GM11168 (cell line): ENCODE results near the gene KLF13.

Experiments
- in situ Hi-C: fragments of 300-500 bp; cut with MboI; formaldehyde crosslinking; loops from one replicate; pipeline ENCODE4 v1.12.0; 2022; ENCODE audit warnings: low sequenced_read_pairs; ENCODE audit not compliant: unreplicated experiment

The KLF13 gene

DNA sequence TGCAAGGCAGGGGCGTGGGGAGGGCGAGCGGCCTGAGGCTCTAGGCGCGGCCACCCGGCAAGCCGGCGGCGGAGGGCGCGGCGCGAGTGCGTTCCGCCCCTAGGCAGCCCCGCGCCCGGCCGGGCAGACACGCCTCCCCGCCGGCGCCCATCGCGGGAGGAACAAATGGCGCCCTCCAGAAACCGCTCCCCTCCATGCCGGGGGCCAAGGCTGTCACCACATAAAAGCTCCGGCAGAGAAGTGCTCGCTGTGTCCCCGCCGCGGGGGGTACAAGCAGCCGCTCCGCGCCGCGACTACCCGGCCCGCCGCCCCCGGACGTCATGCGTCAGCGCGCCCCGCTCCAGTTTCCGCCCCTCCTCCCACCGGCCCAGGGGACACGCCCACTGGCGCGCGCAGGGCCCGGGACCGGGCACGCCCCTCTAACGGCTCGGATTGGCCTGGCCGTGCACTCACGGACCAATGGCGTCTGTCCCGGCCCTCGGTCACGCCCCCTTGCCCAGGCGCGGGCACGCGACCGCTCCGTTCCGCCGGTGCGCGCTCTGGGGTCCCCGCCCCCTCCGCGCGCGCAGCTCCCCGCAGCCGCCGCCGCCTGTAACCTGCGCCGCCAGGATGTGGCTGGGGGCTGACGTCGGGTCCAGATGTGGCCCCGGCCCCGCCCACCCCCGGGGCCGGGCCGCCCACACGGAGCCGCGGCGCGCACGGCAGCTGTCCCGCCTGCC lies at the start of gene KLF13:
TSS of gene KLF13 (plus strand) at position 680 of the 719 bp plus-strand sequence. CDS start 378 bp downstream, outside the sequence.
- in situ Hi-C loops = no loop called here

DNA sequence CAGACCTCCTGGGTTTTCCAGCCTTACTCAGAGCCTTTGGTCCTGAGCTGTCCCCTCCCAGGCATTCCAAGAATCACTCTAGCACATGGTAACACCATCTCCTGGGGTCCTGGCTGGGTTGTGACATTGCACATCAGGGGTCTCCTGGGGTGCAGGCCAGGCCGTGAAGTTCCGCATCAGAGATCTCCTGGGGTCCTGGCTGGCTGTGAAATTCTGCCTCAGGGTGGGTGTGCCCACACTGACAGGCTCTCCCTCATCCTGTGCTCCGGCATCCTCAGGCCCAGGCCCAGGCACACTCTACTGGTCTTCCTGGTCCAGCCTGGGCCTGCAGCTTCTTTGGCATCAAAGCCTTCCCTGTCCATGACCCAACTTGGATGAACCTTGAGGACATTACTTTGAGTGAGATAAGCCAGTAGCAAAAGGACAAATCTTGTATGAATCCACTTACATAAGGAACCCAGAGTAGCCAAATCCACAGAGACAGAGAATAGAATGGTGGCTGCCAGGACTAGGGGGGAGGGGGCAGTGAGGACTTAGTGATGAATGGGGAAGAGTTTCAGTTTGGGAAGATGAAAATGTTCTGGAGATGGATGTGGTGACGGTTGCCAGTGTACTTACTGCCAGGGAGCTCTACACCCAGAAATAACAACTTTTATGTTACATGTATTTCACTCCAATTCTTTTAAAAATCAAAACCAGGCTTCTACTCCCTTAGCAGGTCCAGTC lies 49.1 kb upstream of the KLF13 start:
- in situ Hi-C loops = no loop called here

DNA sequence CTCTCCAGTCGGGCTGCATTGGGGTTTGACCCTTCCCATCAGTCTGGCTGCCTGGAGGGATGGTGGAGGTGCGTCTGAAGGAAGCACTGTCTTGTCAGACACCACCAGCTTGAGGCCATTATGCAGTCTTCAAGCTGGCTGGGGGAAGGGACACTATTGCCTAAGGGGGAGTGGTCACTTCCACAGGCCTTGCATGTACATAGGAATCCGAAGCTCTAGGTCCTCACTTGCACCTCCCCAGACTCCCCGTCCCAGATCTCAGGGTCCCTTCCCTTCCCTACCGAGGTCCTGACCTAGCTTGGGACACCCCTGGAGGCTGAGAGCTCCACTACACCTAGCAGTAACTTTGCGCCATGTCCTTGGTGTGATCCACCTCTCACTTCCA lies 48.6 kb upstream of the KLF13 start:
- in situ Hi-C loops = no loop called here

DNA sequence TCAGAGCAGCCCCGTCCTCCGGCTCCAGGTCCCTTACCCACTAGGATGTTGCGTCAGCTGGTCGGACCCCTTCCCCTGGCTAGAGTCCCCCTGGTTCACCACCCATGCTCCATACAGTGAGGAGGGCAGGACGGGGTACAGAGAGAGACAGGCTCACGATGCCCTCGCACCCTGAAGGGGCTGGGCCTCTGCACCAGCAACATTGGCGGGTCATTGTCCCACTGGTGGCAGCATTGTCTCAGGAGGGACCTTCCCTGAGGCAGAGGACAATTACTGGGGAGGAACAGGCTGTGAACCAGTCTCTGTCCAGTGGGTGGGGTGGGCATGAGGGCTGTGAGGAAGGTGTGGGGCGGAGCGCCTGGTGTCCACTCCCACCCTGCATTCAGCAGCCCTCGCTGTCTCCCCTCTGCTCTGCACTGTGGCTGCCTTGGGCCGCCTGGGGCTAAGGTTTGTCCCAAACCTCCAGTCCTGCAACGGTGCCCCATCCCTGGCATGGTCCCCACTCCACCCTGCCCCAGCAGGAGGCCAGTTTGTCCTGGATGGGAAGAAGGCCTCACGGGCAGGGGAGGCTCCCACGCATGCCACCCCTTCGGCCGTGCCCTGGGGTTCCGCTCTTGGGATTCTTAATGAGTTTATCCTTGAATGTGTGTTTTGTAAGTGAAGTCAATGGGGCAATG lies 48.0 kb upstream of the KLF13 start:
- in situ Hi-C loops = no loop called here

DNA sequence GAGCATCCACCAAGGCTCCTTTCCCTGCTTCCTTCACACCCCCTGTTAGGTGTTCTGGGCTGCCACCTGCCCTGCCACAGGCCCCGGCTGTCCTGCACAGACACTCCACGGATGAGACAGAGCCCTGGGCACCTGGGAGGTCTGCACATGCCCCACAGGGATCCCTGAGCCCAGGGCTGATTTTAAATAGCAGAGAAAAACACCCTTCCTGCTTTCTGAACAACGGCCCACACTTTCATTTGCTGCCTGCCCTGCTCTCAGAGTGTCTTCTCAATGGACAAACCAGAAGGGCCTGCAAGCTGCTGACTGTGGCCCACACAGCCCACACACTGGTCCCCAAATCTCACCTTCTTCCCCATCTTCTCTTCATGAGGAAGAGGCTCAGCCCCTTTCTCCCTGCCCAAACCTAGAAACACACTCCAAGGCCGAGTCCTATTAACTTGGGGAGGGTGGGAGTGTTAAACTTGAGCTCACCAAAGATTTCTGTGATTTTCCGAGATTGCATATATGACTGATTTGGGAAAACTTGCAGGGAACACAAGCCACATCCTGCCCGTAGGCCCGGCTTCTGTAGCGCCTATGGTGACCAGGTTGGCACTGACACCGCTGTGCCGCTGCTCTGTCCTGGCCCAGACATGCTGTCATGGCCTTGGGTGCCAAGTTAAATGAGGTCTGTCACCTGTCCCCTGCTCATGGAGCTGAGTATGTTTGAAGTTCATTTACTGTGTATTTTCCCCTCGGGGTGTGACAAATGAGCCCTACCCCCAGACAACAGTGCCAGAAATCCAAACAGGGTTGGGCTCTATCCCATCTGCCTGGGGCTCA lies 47.2 kb upstream of the KLF13 start:
- in situ Hi-C loops = no loop called here

DNA sequence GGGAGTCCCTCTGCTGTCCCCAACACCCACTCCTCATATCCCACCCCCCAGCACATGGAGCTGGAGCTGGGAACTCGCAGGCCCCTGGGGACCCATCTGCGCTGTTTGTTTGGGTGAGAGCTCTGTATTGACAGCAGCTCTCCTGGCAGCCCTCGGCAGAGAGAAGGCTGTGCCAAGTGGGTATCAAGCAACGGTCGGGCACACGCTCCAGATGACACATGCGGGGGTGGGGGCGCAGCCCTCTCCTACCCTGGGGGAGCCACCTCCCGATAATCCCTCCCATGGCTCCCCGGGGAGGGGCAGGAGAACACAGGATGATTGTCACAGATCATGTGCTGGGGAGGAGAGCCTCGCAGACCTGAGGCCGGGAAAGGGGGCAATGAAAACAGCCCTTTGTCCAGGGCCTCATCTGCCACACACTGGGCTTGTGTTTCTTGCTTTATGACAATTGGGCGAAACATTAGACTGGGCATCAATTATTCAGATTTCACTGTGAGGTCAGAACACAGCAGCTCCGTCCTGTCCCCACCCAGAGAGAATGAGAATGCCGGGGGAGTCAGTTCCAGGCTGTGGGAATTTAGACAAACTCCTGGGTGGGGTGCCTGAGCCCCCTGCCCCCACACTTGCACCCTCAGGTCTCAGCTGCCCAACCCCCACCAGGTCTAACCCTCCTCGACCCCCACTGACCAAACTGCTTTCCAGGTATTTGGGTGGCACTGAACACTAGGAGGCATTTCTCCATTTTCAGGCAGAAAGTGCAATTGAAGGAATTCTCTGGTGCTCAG lies 46.4 kb upstream of the KLF13 start:
- in situ Hi-C loops = no loop called here

DNA sequence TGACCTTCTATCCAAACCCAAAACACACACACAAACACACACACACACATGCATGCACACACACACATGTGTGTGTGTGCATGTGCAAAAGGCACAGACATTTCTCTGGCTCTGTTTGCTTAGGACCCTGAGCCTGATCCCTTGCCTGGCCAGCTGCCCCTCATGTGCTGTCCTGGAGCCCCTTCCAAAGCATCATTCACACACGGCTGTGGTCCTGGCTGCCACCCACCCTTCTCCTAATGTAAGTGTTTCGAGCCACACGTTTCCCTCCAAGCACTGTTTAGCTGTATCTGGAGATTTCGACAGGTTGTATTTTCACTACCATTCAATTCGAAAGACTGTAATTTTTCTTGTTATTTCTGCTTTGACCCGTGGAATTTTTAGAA lies 45.8 kb upstream of the KLF13 start:
- in situ Hi-C loops = no loop called here

DNA sequence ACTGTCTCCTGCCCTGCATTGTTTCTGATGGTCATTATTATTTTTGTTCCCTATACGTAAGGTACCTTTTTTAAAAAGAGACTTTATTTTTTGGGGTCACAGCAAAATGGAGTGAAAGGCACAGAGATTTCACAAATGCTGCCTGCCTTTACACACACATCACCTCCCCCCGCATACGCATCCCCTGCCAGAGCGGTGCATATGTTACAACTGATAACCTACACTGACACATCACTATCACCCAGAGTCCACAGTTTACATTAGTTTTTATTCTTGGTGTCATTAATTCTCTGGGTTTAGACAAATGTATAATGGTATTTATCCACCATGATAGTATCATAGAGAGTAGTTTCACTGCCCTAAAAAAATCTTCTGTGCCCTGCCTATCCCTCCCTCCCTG lies 43.6 kb upstream of the KLF13 start:
- in situ Hi-C loops = no loop called here

DNA sequence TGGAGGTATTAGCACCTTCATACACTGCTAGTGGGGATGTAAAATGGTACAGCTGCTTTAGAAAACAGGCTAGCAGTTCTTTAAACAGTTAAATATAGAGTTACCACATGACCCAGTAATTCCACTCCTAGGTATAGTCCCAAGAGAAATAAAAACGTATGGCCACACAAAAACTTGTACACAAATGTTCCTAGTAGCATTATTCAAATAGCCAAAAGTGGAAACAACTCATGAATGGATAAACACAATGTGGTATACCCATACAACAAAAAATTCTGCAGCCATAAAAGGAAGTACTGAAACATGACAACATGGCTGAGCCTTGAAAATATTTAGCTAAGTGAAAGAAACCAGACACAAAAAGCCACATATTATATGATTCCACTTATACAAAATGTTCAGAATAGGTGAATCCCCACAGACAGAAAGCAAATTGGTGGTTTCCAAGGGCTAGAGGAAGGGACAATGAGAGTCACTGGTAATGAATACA lies 40.8 kb upstream of the KLF13 start:
- in situ Hi-C loops = no loop called here

DNA sequence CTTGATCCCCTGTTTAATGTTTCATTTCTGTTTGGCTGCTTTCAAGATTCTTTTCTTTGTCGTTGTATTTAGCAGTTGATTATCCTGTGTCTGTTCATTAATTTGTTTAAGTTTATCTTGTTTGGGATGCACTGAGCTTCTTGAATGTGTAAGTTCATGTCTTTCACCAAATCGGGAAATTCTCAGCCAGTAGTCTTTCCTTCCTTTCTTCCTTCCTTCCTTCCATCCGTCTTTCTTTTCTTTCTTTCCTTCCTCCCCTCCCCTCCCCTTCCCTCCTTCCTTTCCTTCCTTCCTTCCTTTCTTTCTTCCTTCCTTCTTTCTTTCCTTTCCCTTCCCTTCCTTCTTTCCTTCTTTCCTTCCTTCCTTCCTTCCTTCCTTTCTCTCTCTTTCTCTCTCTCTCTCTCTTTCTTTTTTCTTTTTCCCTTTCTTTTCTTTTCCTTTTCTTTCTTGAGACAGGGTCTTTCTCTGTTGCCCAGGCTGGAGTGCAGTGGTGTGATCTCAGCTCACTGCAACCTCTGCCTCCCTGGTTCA lies 35.5 kb upstream of the KLF13 start:
- in situ Hi-C loops = no loop called here

DNA sequence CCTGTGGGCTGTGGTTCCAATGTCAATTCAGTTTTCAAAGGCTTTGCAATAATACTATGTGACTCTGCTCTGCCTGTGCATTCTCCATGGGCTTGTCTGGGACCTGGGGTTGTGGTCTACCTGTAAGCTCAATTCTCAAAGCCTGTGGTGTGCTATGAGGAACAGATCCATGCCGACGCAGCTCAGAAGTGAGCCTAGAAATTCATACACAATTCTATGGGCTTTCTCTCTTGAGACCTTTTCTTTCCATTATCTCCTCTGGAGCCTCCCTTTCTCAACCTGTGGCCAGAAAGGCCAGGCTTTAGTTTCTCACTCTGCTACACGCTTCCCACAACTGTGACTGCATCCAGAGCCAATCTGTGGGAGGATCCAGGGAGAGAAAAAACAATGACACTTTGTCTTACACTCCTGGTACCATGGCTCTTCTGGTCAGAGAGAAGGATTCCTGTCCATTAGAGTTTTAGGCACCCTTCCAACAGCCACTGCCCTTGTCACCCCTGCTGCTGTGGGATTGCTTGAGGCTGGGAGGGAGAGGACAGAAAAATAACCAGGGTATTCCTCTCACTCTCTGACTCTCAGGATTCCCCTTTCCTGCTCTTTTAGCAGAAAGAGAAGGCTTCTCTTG lies 34.1 kb upstream of the KLF13 start:
- in situ Hi-C loops = no loop called here

DNA sequence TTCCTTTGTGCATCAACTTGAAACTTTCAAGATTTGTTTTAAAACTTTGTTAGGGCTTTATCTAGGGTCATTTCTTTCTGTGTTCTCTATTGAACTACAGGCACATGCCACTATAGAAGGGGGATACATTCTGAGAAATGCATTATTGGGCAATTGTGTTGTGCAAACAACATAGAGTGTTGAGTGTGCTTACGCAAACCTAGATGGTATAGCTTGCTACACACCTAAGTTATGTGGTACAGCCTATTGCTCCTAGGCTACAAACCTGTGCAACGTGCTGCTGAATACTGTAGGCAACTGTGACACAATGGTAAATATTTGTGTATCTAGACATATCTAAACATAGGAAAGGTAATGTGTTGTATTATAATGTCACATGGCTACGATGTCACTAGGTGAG lies 33.0 kb upstream of the KLF13 start:
- in situ Hi-C loops = no loop called here

DNA sequence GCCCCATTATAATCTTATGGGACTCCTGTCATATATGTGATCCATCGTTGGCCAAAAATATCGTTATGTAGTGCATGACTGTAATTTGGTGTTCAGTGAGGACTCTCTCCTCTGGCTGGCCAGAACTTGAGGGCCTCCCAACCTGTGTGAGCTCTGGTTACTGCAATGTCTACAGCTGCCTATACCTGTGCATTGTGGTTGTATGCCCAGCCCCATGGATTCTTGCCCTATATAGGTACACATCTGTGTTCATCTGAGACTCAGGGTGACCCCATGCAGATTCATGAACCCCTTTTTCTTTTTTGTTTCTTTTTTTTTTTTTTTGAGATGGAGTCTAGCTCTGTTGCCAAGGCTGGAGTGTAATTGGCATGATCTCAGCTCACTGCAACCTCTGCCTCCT lies 32.6 kb upstream of the KLF13 start:
- in situ Hi-C loops = no loop called here

DNA sequence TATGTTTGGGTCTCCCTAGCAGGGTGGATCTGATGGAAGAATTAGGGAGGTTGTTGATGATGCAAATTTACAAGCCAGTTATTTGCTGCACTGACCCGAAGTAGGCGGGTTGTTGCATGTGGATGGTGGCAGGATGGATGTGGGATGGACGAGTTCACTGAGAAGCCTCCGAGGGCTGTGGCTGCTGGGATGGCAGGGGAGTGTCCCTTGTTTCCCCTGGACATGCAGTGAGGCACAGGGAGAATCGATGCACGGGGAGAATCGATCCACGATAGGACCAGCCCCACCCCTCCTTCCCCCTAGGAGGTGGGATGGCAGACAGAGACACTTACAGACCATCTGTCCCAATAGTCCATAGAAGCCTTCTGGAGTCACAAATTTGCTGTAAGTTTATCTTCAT lies 31.0 kb upstream of the KLF13 start:
- in situ Hi-C loops = no loop called here

DNA sequence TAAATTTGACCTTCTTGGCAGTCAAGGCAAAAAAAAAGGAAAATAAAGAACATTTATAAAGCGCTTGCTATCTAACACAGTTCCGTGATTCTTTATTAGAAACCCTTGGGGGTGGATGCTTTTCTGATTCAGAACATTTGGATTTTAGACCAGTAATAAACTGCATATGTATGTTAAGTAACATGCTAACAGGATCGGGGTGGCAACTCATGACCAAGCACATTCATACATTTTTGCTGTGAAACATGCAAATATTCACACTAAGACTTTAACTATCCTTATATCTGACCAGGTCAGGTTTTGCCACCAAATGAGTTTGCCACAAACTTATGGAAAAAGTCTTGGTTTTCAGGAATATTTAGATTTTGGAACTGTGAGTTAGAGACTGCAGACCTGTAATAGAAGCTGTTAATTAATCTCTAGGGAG lies 30.4 kb upstream of the KLF13 start:
- in situ Hi-C loops = no loop called here

DNA sequence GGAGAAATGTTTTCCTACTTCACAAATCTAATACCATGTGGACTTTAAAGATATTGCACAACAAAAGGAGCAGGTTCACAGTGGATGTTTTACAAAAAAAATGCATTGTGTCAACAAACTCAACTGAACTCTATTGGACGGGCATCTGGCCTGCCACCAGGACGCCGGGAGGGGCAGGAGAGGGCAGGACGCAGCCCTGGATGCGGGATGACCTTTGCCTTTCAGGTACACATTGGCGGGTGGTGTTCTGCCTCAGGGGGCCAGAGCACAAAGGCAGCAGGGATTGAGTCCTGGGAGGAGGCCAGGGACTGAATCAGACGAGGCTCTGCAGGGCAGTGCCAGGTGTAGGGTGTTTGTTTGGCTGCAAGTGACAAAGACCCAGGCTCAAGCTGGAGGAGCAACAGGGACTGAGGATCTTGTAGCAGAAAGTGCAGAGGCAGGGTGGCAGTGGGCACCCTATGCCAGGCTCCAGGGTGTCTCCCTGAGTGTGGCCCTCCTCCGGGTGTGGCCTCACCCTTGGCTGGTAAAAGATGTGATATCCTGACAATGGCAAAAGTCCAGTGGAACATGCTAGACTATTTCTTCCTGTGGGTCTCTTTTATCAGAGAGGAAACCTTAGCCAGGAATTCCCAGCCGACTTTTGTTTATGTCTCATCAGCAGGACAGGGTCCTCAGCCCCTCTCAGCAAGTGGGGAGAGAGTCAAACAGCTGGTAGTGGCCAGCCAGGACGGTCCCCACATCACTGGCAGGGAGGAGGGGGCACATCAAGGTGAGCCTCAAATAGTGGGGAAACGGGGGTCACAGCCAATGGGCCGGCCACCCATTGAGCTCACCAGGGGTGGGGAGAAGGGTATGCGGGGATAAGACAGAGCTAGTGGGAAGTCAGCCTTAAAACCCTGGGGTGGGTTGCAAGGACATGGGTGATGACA lies 29.7 kb upstream of the KLF13 start:
- in situ Hi-C loops = no loop called here

DNA sequence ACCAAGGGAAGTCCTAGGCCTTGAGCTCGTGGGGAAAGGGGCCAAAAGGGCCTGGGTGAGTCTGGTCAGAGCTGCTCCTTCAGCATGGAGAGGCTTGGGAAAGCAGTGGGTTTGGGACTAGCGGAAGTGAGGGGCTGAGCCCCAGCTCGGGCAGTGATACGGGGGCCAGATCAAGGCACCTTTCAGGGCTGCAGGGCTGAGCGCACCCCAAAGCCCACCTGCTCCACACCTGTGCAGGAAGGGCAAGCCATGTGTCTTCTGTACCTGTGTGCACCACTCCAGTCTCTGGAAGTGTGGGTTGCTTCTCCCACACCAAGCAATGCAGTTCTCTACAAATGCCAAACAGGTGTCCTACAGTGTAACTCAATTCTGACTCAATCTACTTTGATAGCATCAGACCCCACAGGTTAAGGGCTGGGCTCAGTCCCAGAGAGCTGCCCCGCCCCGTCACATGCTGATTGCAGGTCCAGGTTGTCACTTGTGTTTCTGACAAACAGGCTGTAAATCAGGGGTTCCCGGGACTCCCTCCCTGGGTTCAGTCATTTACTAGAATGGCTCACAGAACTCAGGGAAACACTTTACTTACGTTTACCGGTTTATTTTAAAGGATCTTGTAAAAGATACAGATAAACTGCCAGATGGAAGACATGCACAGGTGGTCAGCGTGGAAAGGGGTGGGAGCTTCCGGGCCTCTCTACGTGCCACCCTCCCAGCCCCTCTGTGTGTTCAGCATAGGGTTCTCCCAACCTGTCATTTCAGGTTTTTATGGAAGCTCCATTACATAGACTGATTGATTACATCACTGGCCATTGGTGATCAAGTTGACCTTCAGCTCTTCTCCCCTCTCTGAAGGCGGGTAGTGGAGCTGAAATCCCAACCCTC lies 28.8 kb upstream of the KLF13 start:
- in situ Hi-C loops = no loop called here
